Esophagus squamous epithelium (tissue), 4 donors: Measurements from ENCODE around the gene STX1B.

Source experiments
- CTCF ChIP-seq, 6 experiments: fragments of 450-650 bp in 4 of 6; fragments of 200-600 bp in 2 of 6; sonication (generic) in 2 of 6; IDR thresholded peaks; one replicate each; pipeline ENCODE4 v1.5.1; 2016 to 2019; ENCODE audit warnings: antibody characterized with exemption in 6 of 6, mild to moderate bottlenecking in 4 of 6, moderate library complexity in 4 of 6
- POLR2A ChIP-seq, 4 donors: fragments of 450-650 bp; IDR thresholded peaks; one replicate each; pipeline ENCODE4 v1.6.1; 2017; ENCODE audit warnings: antibody characterized with exemption in 4 of 4, mild to moderate bottlenecking in 4 of 4, moderate library complexity in 3 of 4

- TF ChIP-seq CTCF (IDR thresholded peaks at IDR 0.05) (no peak), POLR2A (IDR thresholded peaks at IDR 0.05) (no peak)
Measured at GRCh38 chr16:30950516-30951065, 59.8 kb downstream of the STX1B start.
